Middle frontal gyrus (tissue), 1 donor: ENCODE measurements around the gene PTPN11.
"Not testable (repeated sequence)": the region's sequence is repeated elsewhere in the genome, so short reads cannot be mapped to it uniquely, and the experiment has no call there.

Source experiments
- DNase-seq: peaks from one replicate; pipeline ENCODE4 v3.0.0-alpha.2; 2015; ENCODE audit warnings: low spot score; ENCODE audit errors: extremely low spot score

PTPN11 gene

GRCh38 chr12:112418608-112419296 is at the start of gene PTPN11:
PTPN11 (plus strand) TSS chr12:112418947; CDS start chr12:112419112, 165 bp downstream.
- peak; percentile 58 for DNase-seq

GRCh38 chr12:112370199-112370598 is 48.5 kb upstream of the PTPN11 start:
- no peak for DNase-seq

GRCh38 chr12:112370868-112371510 is 47.8 kb upstream of the PTPN11 start:
- DNase-seq = no peak

- DNase-seq = no peak
Observed at GRCh38 chr12:112374166-112374740, 44.5 kb upstream of the PTPN11 start.

- DNase-seq = no peak
Observed at GRCh38 chr12:112375105-112375504, 43.6 kb upstream of the PTPN11 start.

- DNase-seq = no peak
Observed at GRCh38 chr12:112380663-112381405, 37.9 kb upstream of the PTPN11 start.

GRCh38 chr12:112381406-112381882 is 37.3 kb upstream of the PTPN11 start:
- no peak for DNase-seq

- peak; percentile 84 for DNase-seq
Observed at GRCh38 chr12:112381883-112382796, 36.6 kb upstream of the PTPN11 start, which contains the start of gene HECTD4. HECTD4 (minus strand) TSS chr12:112382431; CDS start chr12:112382128, 303 bp downstream.

GRCh38 chr12:112382866-112383265 is 35.9 kb upstream of the PTPN11 start:
- DNase-seq = no peak

- DNase-seq = no peak
Observed at GRCh38 chr12:112386726-112387125, 32.0 kb upstream of the PTPN11 start.

- DNase-seq = no peak
Observed at GRCh38 chr12:112389228-112389627, 29.5 kb upstream of the PTPN11 start.

GRCh38 chr12:112389922-112390654 is 28.7 kb upstream of the PTPN11 start:
- DNase-seq = not testable (repeated sequence)

GRCh38 chr12:112393328-112393727 is 25.4 kb upstream of the PTPN11 start:
- DNase-seq = no peak

- no peak for DNase-seq
Observed at GRCh38 chr12:112401054-112401453, 17.7 kb upstream of the PTPN11 start.

- DNase-seq = no peak
Observed at GRCh38 chr12:112401903-112402498, 16.7 kb upstream of the PTPN11 start.

GRCh38 chr12:112406519-112407488 is 11.9 kb upstream of the PTPN11 start:
- no peak for DNase-seq

- DNase-seq = not testable (repeated sequence)
Observed at GRCh38 chr12:112407683-112408082, 11.1 kb upstream of the PTPN11 start.

- no peak for DNase-seq
Observed at GRCh38 chr12:112408621-112409020, 10.1 kb upstream of the PTPN11 start.
